ENCODE results near the gene ZBTB12. TPM values are rescaled to one million over a fixed set of nuclear protein-coding genes. Genes with fewer than 3 reads are reported as not detected.
A peak's percentile ranks its signal among the peaks of the same experiment; 100 is the strongest.

Gene ZBTB12
- total and polyA plus RNA-seq, 8 donors = 0.43 to 6.4 (median 1.8) TPM

DNA sequence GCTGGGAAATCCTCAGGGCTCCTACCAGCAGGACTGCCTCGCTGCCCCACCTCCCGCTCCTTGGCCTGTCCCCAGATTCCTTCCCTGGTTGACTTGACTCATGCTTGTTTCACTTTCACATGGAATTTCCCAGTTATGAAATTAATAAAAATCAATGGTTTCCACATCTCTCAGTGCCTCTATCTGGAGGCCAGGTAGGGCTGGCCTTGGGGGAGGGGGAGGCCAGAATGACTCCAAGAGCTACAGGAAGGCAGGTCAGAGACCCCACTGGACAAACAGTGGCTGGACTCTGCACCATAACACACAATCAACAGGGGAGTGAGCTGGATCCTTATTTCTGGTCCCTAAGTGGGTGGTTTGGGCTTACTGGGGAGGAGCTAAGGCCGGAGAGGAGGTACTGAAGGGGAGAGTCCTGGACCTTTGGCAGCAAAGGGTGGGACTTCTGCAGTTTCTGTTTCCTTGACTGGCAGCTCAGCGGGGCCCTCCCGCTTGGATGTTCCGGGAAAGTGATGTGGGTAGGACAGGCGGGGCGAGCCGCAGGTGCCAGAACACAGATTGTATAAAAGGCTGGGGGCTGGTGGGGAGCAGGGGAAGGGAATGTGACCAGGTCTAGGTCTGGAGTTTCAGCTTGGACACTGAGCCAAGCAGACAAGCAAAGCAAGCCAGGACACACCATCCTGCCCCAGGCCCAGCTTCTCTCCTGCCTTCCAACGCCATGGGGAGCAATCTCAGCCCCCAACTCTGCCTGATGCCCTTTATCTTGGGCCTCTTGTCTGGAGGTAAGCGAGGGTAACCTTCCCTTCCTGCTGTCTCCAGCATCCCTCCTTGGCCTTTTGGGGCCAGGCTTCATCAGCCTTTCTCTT lies 43.9 kb upstream of the ZBTB12 start, which contains the start of gene CFB:
TSS of gene CFB (plus strand) at position 589 of the 863 bp plus-strand sequence. CDS start at position 716, 127 bp downstream.
- DNase-seq = peak; percentile 89
- peak within 1 kb of the TSS; percentile 71 to 93 (median 86) for H3K27ac ChIP-seq
- peaks cover 0 to 17% (median 5%) of the 10 kb centered on the region in 4 donors for H3K36me3 ChIP-seq
- TF ChIP-seq, protein P1, sequence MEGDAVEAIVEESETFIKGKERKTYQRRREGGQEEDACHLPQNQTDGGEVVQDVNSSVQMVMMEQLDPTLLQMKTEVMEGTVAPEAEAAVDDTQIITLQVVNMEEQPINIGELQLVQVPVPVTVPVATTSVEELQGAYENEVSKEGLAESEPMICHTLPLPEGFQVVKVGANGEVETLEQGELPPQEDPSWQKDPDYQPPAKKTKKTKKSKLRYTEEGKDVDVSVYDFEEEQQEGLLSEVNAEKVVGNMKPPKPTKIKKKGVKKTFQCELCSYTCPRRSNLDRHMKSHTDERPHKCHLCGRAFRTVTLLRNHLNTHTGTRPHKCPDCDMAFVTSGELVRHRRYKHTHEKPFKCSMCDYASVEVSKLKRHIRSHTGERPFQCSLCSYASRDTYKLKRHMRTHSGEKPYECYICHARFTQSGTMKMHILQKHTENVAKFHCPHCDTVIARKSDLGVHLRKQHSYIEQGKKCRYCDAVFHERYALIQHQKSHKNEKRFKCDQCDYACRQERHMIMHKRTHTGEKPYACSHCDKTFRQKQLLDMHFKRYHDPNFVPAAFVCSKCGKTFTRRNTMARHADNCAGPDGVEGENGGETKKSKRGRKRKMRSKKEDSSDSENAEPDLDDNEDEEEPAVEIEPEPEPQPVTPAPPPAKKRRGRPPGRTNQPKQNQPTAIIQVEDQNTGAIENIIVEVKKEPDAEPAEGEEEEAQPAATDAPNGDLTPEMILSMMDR (IDR thresholded peaks at IDR 0.05) = peak in 1 of 7 experiments; percentile 2
- TF ChIP-seq POLR2AphosphoS5 (IDR thresholded peaks at IDR 0.05) = peak in 2 of 3 donors; percentile 60 to 80
- no peak for TF ChIP-seq EP300 (IDR thresholded peaks at IDR 0.05)
- no peak for TF ChIP-seq POLR2A (IDR thresholded peaks at IDR 0.05)
- H3K4me1 ChIP-seq = peaks cover 8 to 37% (median 18%) of the 10 kb centered on the region in 4 donors
- H3K9me3 ChIP-seq = no peaks in the 10 kb centered on the region
- intact Hi-C loops (cut with DNase I; ENCODE audit: low total_unique reads) = no loop called here
- peak within 1 kb of the TSS; percentile 22 to 48 (median 30) for H3K4me3 ChIP-seq
- H3K27me3 ChIP-seq = no peaks in the 10 kb centered on the region
- WGBS, 5 donors = 12 to 34% (median 22%) methylated on average over 10 to 11 of the region's 11 CpGs

DNA sequence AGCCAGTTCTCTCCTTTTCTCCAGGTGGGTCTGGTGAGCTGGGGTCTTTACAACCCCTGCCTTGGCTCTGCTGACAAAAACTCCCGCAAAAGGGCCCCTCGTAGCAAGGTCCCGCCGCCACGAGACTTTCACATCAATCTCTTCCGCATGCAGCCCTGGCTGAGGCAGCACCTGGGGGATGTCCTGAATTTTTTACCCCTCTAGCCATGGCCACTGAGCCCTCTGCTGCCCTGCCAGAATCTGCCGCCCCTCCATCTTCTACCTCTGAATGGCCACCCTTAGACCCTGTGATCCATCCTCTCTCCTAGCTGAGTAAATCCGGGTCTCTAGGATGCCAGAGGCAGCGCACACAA lies 43.2 kb upstream of the ZBTB12 start:
- Histone ChIP-seq H3K27ac (peak overlapping the region; percentile 71 to 93 (median 86)), H3K9me3 (no peaks in the 10 kb centered on the region), H3K4me1 (peaks cover 8 to 37% (median 18%) of the 10 kb centered on the region in 4 donors), H3K36me3 (peaks cover 0 to 11% (median 2%) of the 10 kb centered on the region in 4 donors), H3K27me3 (no peaks in the 10 kb centered on the region), H3K4me3 (peak overlapping the region; percentile 11 to 48 (median 30))
- 43 to 60% (median 50%) methylated on average over 7 to 9 of the region's 9 CpGs for WGBS, 5 donors
- intact Hi-C loops (cut with DNase I; ENCODE audit: low total_unique reads) = no loop called here
- no peak for TF ChIP-seq POLR2AphosphoS5 (IDR thresholded peaks at IDR 0.05)
- TF ChIP-seq, protein P1 (IDR thresholded peaks at IDR 0.05) = peak in 1 of 7 experiments; percentile 5
- TF ChIP-seq POLR2A (IDR thresholded peaks at IDR 0.05) = no peak
- no peak for TF ChIP-seq EP300 (IDR thresholded peaks at IDR 0.05)
- no peak for DNase-seq

DNA sequence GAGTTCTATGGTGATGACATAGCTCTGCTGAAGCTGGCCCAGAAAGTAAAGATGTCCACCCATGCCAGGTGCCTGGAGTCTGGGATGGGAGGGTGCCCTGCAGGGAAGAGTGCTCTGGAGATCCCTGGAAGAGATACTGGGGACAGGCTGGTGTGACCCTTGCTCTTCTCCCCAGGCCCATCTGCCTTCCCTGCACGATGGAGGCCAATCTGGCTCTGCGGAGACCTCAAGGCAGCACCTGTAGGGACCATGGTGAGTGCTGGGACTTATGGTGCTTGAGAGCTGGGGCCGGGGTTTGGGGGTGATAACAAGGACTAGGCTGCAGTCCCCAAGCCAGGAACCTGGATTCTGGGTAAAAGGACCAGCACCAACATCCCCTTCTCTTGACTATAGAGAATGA lies 41.9 kb upstream of the ZBTB12 start:
- WGBS, 5 donors = 81 to 94% (median 89%) methylated on average over 3 of the region's 3 CpGs

DNA sequence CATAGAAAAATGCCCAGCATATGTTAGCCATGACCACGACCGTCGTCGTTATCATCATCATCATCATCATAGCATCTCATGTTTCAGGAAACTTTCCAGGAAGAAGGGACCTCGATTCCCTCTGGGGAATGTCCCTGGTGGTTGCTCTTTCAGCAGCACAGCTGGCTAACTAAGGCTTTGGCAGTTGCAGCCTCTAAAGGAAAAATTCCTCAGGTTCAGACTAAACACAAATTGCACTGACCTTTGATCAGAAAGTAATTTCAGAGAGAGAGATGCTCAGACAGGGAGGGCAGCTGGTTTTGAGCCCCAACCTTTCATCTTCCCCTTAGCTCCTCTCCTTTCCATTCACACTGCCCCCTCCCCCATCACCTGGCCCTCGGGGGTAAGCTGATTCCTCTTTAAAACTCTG lies 38.4 kb upstream of the ZBTB12 start:
- Histone ChIP-seq H3K36me3 (no peaks in the 10 kb centered on the region), H3K4me3 (no peak overlapping the region), H3K27me3 (no peaks in the 10 kb centered on the region), H3K9me3 (no peaks in the 10 kb centered on the region), H3K4me1 (peaks cover 5 to 11% (median 7%) of the 10 kb centered on the region in 4 donors), H3K27ac (no peak overlapping the region)
- TF ChIP-seq POLR2A (IDR thresholded peaks at IDR 0.05) (no peak), POLR2AphosphoS5 (IDR thresholded peaks at IDR 0.05) (no peak), EP300 (IDR thresholded peaks at IDR 0.05) (no peak)
- TF ChIP-seq, protein P1 (IDR thresholded peaks at IDR 0.05) = no peak
- DNase-seq = no peak
- intact Hi-C loops (cut with DNase I; ENCODE audit: low total_unique reads) = no loop called here
- WGBS, 5 donors = 7 to 17% (median 9%) methylated on average over 6 of the region's 6 CpGs

More for the DNA sequence above, 41.9 kb upstream of the ZBTB12 start:
- Histone ChIP-seq H3K36me3 (no peaks in the 10 kb centered on the region), H3K9me3 (no peaks in the 10 kb centered on the region), H3K27ac (no peak overlapping the region), H3K27me3 (no peaks in the 10 kb centered on the region), H3K4me1 (peaks cover 8 to 37% (median 18%) of the 10 kb centered on the region in 4 donors), H3K4me3 (no peak overlapping the region)
- TF ChIP-seq EP300 (IDR thresholded peaks at IDR 0.05) (no peak), POLR2AphosphoS5 (IDR thresholded peaks at IDR 0.05) (no peak)
- DNase-seq = no peak
- intact Hi-C loops (cut with DNase I; ENCODE audit: low total_unique reads) = no loop called here

Measured in stomach (tissue), 9 donors.